ENCODE measurements around the gene PRKG1. TPM values are rescaled to one million over a fixed set of nuclear protein-coding genes. Genes with fewer than 3 reads are reported as not detected.
"Not testable (repeated sequence)": the region's sequence is repeated elsewhere in the genome, so short reads cannot be mapped to it uniquely, and the experiment has no call there.

Gene PRKG1
- total RNA-seq, 1 donor from 2014 or later, result 4.6 TPM

DNA sequence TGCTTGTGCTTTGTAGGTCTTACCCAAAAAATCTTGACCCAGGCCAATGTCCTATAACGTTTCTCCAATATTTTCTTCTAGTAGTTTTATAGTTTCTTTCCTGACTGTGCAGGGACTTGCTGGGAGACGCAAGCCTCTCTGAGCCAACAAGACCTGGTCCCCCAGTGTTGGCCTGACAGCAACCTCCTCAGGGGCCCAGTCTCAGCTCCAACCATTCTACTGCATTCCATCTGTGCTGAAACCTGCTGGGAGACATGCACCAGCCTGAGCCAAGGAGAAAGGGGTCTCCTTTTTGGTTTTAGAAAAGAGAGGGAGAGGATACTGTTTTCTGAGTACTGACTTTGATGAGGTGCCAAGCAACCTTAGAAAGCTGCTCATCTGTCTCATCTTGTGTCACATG, 251.4 kb downstream of the PRKG1 start:
- Mint-ChIP-seq H3K4me1 (ENCODE audit: low read depth) (no peaks in the 10 kb centered on the region), H3K9me3 (ENCODE audit: low read depth) (peaks cover 8% of the 10 kb centered on the region), H3K27me3 (no peaks in the 10 kb centered on the region), H3K36me3 (ENCODE audit: insufficient read depth) (no peaks in the 10 kb centered on the region), H3K4me3 (ENCODE audit: low read depth) (no peak overlapping the region), H3K27ac (no peak overlapping the region)
- no peak for DNase-seq (ENCODE audit: low spot score, unreplicated experiment)
- TF ChIP-seq, protein P1, sequence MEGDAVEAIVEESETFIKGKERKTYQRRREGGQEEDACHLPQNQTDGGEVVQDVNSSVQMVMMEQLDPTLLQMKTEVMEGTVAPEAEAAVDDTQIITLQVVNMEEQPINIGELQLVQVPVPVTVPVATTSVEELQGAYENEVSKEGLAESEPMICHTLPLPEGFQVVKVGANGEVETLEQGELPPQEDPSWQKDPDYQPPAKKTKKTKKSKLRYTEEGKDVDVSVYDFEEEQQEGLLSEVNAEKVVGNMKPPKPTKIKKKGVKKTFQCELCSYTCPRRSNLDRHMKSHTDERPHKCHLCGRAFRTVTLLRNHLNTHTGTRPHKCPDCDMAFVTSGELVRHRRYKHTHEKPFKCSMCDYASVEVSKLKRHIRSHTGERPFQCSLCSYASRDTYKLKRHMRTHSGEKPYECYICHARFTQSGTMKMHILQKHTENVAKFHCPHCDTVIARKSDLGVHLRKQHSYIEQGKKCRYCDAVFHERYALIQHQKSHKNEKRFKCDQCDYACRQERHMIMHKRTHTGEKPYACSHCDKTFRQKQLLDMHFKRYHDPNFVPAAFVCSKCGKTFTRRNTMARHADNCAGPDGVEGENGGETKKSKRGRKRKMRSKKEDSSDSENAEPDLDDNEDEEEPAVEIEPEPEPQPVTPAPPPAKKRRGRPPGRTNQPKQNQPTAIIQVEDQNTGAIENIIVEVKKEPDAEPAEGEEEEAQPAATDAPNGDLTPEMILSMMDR (IDR thresholded peaks at IDR 0.05; ENCODE audit: unreplicated experiment), result no peak

DNA sequence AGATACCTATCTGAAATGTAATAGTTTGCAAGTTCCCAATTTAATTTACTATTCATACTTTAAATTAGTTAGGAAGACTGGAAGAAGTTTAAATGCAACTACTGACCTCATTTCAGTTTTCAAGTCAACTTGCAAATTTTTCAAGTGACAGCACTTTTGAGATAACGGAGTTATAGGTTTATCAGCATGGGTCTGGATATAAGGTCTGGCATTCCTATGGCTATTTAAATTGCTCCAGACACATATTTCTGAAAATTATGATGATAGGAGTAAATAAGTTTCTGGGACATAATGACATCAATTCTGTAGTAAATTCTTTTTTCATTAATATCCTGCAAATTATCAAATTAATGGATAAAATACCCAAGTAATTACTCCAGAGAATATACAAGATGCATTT, 251.9 kb downstream of the PRKG1 start:
- Mint-ChIP-seq H3K36me3 (ENCODE audit: insufficient read depth) (no peaks in the 10 kb centered on the region), H3K27ac (no peak overlapping the region), H3K9me3 (ENCODE audit: low read depth) (peaks cover 8% of the 10 kb centered on the region), H3K4me3 (ENCODE audit: low read depth) (no peak overlapping the region), H3K27me3 (no peaks in the 10 kb centered on the region), H3K4me1 (ENCODE audit: low read depth) (no peaks in the 10 kb centered on the region)
- TF ChIP-seq, protein P1 (IDR thresholded peaks at IDR 0.05; ENCODE audit: unreplicated experiment), result no peak
- DNase-seq (ENCODE audit: low spot score, unreplicated experiment), result no peak

DNA sequence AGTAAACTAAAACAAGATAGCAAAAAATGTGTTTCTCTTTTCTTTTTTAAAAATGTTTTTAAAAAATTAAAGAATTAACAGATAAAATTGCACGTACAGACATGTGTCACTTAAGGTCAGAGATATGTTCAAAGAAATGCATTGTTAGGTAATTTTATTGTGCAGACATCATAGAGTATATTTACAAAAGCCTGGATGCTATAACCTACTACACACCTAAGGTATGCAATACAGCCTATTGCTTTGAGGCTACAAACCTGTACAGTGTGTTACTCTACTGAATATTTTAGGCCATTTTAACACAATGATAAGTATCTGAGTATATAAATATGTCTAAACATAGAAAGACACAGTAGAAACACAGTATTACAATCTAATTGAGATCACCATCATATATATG, 253.1 kb downstream of the PRKG1 start:
- H3K9me3 Mint-ChIP-seq (ENCODE audit: low read depth), result peaks cover 8% of the 10 kb centered on the region
- peaks cover 2% of the 10 kb centered on the region for H3K4me1 Mint-ChIP-seq (ENCODE audit: low read depth)
- H3K36me3 Mint-ChIP-seq (ENCODE audit: insufficient read depth), result no peaks in the 10 kb centered on the region
- TF ChIP-seq, protein P1 (IDR thresholded peaks at IDR 0.05; ENCODE audit: unreplicated experiment), result no peak
- H3K4me3 Mint-ChIP-seq (ENCODE audit: low read depth), result no peak overlapping the region
- H3K27me3 Mint-ChIP-seq, result no peaks in the 10 kb centered on the region
- no peak for DNase-seq (ENCODE audit: low spot score, unreplicated experiment)
- no peak overlapping the region for H3K27ac Mint-ChIP-seq

DNA sequence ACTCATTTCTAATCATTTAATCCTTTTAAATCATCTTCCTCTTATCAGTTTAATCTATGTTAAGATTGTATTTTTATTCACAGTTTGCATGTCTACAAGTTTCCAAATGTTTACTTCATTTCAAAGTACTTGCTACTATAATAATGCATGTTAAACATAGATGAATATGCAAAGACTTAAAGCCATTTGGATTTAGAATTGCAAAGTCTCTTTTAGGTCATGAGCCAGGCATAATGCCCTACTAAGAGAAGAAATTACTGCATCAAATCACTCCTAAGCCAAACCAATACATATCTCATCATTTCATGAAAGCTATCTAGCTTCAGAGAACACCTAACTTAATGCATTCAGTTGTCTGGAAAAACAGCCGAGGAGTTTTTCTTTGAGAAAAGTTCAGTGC, 266.1 kb downstream of the PRKG1 start:
- no peak overlapping the region for H3K27ac Mint-ChIP-seq
- no peak overlapping the region for H3K4me3 Mint-ChIP-seq (ENCODE audit: low read depth)
- no peaks in the 10 kb centered on the region for H3K4me1 Mint-ChIP-seq (ENCODE audit: low read depth)
- H3K36me3 Mint-ChIP-seq (ENCODE audit: insufficient read depth), result no peaks in the 10 kb centered on the region
- no peaks in the 10 kb centered on the region for H3K27me3 Mint-ChIP-seq
- TF ChIP-seq, protein P1 (IDR thresholded peaks at IDR 0.05; ENCODE audit: unreplicated experiment), result no peak
- no peak for DNase-seq (ENCODE audit: low spot score, unreplicated experiment)
- H3K9me3 Mint-ChIP-seq (ENCODE audit: low read depth), result no peaks in the 10 kb centered on the region

DNA sequence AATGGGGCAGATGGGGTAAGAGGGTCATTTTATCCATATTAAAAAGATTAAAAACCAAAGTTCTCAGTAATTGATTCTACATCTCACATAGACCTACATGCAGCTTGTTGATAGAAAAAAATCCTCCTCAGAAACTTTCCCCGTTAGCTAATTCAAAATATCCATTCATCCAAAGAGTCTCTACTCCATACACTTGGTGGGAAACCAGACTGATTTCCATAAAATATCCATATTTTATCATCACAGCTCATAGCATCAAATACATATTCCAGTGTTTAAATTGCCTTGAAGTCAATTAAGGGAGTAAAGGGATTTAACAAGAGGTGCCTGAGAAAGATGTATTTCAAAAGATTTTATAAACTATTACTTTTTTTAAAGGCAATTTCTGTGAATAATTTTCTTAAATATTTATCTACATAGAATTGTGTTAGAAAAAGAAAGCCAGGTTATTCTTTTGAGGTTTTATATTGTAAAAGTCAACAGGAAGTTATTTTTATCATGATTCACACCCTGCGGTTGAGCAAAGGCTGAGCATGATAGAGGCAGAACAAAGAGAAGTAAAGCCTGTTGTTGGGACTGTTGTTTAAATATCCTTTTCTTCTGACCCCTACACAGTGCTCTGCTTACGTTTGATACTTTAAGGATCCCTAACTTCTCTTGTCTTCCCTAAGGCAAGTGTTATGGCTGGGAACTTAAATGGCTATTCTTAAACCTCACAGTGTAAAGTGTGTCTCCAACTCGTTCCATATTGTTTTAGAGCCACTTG, 266.7 kb downstream of the PRKG1 start:
- H3K27me3 Mint-ChIP-seq, result no peaks in the 10 kb centered on the region
- TF ChIP-seq, protein P1 (IDR thresholded peaks at IDR 0.05; ENCODE audit: unreplicated experiment), result no peak
- no peaks in the 10 kb centered on the region for H3K36me3 Mint-ChIP-seq (ENCODE audit: insufficient read depth)
- no peaks in the 10 kb centered on the region for H3K4me1 Mint-ChIP-seq (ENCODE audit: low read depth)
- no peaks in the 10 kb centered on the region for H3K9me3 Mint-ChIP-seq (ENCODE audit: low read depth)
- H3K27ac Mint-ChIP-seq, result no peak overlapping the region
- no peak overlapping the region for H3K4me3 Mint-ChIP-seq (ENCODE audit: low read depth)
- no peak for DNase-seq (ENCODE audit: low spot score, unreplicated experiment)

DNA sequence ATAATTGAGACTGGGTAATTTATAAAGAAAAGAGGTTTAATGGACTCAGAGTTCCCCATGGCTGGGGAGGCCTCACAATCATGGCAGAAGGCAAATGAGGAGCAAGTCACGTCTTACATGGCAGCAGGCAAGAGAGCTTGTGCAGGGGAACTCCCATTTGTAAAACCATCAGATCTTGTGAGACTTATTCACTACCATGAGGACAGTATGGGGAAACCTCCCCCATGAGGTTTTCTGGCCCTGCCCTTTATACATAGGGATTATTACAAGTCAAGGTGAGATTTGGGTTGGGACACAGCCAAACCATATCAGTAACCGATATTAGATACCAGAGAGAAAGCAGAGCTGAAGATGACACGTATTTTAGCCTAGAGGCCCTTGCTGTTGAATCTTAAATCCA, 267.5 kb downstream of the PRKG1 start:
- not testable (repeated sequence) for H3K36me3 Mint-ChIP-seq (ENCODE audit: insufficient read depth); H3K27me3 Mint-ChIP-seq; DNase-seq (ENCODE audit: low spot score, unreplicated experiment); H3K9me3 Mint-ChIP-seq (ENCODE audit: low read depth); H3K4me3 Mint-ChIP-seq (ENCODE audit: low read depth); H3K4me1 Mint-ChIP-seq (ENCODE audit: low read depth); H3K27ac Mint-ChIP-seq

Measured in progenitor cell of endocrine pancreas (in vitro differentiated cells).